GM19043 (cell line): Measurements from ENCODE around the gene SMIM17.
"Not testable (repeated sequence)": the region's sequence is repeated elsewhere in the genome, so short reads cannot be mapped to it uniquely, and the experiment has no call there.

Experiments used
- ATAC-seq: cut with Tn5 transposase; IDR thresholded peaks from one replicate; pipeline ENCODE4 v1.9.1; 2021; ENCODE audit warnings: low read depth; ENCODE audit not compliant: unreplicated experiment

Gene SMIM17

GRCh38 chr19:56654151-56654550, 11.2 kb downstream of the SMIM17 start:
- no peak for ATAC-seq

GRCh38 chr19:56660381-56661107, 17.6 kb downstream of the SMIM17 start:
- ATAC-seq, result no peak

GRCh38 chr19:56661248-56661647, 18.3 kb downstream of the SMIM17 start:
- no peak for ATAC-seq

- ATAC-seq, result no peak
These were observed 21.1 kb downstream of the SMIM17 start for GRCh38 chr19:56663931-56664500.

GRCh38 chr19:56664511-56664910, 21.6 kb downstream of the SMIM17 start:
- no peak for ATAC-seq

- ATAC-seq, result no peak
These were observed 24.4 kb downstream of the SMIM17 start for GRCh38 chr19:56667311-56667870.

- no peak for ATAC-seq
These were observed 25.7 kb downstream of the SMIM17 start for GRCh38 chr19:56668676-56669075.

GRCh38 chr19:56670401-56670960, 27.5 kb downstream of the SMIM17 start:
- ATAC-seq, result no peak

GRCh38 chr19:56670961-56671612, 28.1 kb downstream of the SMIM17 start:
- ATAC-seq, result no peak

- no peak for ATAC-seq
These were observed 28.6 kb downstream of the SMIM17 start, which contains the start of gene ZNF835 for GRCh38 chr19:56671613-56671994. TSS of gene ZNF835 (minus strand) at chr19:56671757. CDS start at chr19:56665198, 6,559 bp downstream.

- ATAC-seq, result not testable (repeated sequence)
These were observed 29.7 kb downstream of the SMIM17 start for GRCh38 chr19:56672610-56673009.

- ATAC-seq, result no peak
These were observed 35.2 kb downstream of the SMIM17 start for GRCh38 chr19:56678205-56678604.

GRCh38 chr19:56681702-56682101, 38.7 kb downstream of the SMIM17 start:
- no peak for ATAC-seq

- no peak for ATAC-seq
These were observed 40.2 kb downstream of the SMIM17 start for GRCh38 chr19:56683116-56683515.

- ATAC-seq, result no peak
These were observed 44.1 kb downstream of the SMIM17 start for GRCh38 chr19:56687031-56687430.

GRCh38 chr19:56689198-56689597, 46.2 kb downstream of the SMIM17 start:
- no peak for ATAC-seq

- no peak for ATAC-seq
These were observed 47.7 kb downstream of the SMIM17 start for GRCh38 chr19:56690670-56691069.

GRCh38 chr19:56692206-56692895, 49.4 kb downstream of the SMIM17 start:
- no peak for ATAC-seq

GRCh38 chr19:56699552-56699951, 56.6 kb downstream of the SMIM17 start:
- no peak for ATAC-seq

GRCh38 chr19:56701895-56702294, 58.9 kb downstream of the SMIM17 start:
- no peak for ATAC-seq

- ATAC-seq, result no peak
These were observed 63.0 kb downstream of the SMIM17 start for GRCh38 chr19:56705939-56706338.
